GM23338 (cell line): Measurements from ENCODE around the gene INHBB. TPM values are rescaled to one million over a fixed set of nuclear protein-coding genes. Genes with fewer than 3 reads are reported as not detected.
A peak's percentile ranks its signal among the peaks of the same experiment; 100 is the strongest.

Experiments
- ATAC-seq: fragments of 200-7000 bp; cut with Tn5 transposase; 3 replicates; pipeline ENCODE4 v1.9.1; 2020
- DNase-seq: peaks from one replicate; pipeline ENCODE4 v3.0.0-alpha.2; 2015; ENCODE audit warnings: low spot score
- H2AFZ ChIP-seq: fragments of 200-600 bp; sonication (generic); 2 replicates; pipeline ENCODE4 v1.8.0; 2016; ENCODE audit warnings: antibody characterized with exemption, mild to moderate bottlenecking, moderate library complexity
- H3F3A ChIP-seq: fragments of 200-600 bp; sonication (generic); replicated peaks from 2 replicates; pipeline ENCODE4 v1.8.0; 2017; ENCODE audit warnings: antibody characterized with exemption, mixed run types, low read depth
- H3K27ac ChIP-seq: fragments of 200-600 bp; sonication (generic); 2 replicates; pipeline ENCODE4 v1.6.1; 2016; ENCODE audit warnings: low read depth
- H3K27me3 ChIP-seq: fragments of 200-600 bp; sonication (generic); 2 replicates; pipeline ENCODE4 v1.8.0; 2016; ENCODE audit warnings: mild to moderate bottlenecking, mixed run types, moderate library complexity; ENCODE audit not compliant: insufficient read depth
- H3K36me3 ChIP-seq: fragments of 200-600 bp; sonication (generic); 2 replicates; pipeline ENCODE4 v1.8.0; 2016; ENCODE audit warnings: mild to moderate bottlenecking; ENCODE audit not compliant: insufficient read depth
- H3K4me1 ChIP-seq: fragments of 200-600 bp; sonication (generic); 2 replicates; pipeline ENCODE4 v1.8.0; 2016; ENCODE audit warnings: mild to moderate bottlenecking, moderate library complexity; ENCODE audit not compliant: insufficient read depth
- H3K4me2 ChIP-seq: fragments of 200-600 bp; sonication (generic); 2 replicates; pipeline ENCODE4 v1.7.1; 2017; ENCODE audit warnings: mixed run types
- H3K4me3 ChIP-seq: fragments of 200-600 bp; sonication (generic); 2 replicates; pipeline ENCODE4 v1.6.1; 2016; ENCODE audit warnings: mixed run types
- H3K79me2 ChIP-seq: fragments of 200-600 bp; sonication (generic); replicated peaks from 2 replicates; pipeline ENCODE4 v1.8.0; 2017; ENCODE audit warnings: mild to moderate bottlenecking; ENCODE audit not compliant: insufficient read depth
- H3K9me2 ChIP-seq: fragments of 200-600 bp; sonication (generic); 2 replicates; pipeline ENCODE4 v1.8.0; 2017; ENCODE audit not compliant: insufficient read depth
- H4K20me1 ChIP-seq: fragments of 200-600 bp; sonication (generic); replicated peaks from 2 replicates; pipeline ENCODE4 v1.8.0; 2017; ENCODE audit warnings: mild to moderate bottlenecking; ENCODE audit not compliant: insufficient read depth
- H3K27ac Mint-ChIP-seq: 2 replicates; pipeline ENCODE4 v1.8.0; 2020; ENCODE audit warnings: inconsistent platforms, mild to moderate bottlenecking, moderate library complexity, mixed read lengths
- H3K27me3 Mint-ChIP-seq: 3 replicates; pipeline ENCODE4 v1.8.0; 2022; ENCODE audit warnings: low read depth, mild to moderate bottlenecking, moderate library complexity, mixed read lengths, inconsistent platforms; ENCODE audit not compliant: insufficient read depth, poor library complexity
- H3K36me3 Mint-ChIP-seq: 3 replicates; pipeline ENCODE4 v1.8.0; 2021; ENCODE audit warnings: low read depth, mild to moderate bottlenecking, inconsistent platforms, moderate library complexity, mixed read lengths
- H3K4me1 Mint-ChIP-seq: 3 replicates; pipeline ENCODE4 v1.8.0; 2020; ENCODE audit warnings: mild to moderate bottlenecking, inconsistent platforms, mixed read lengths
- H3K4me3 Mint-ChIP-seq: 3 replicates; pipeline ENCODE4 v1.8.0; 2021; ENCODE audit warnings: moderate library complexity, mild to moderate bottlenecking, inconsistent platforms, mixed read lengths
- H3K9me3 Mint-ChIP-seq: 3 replicates; pipeline ENCODE4 v1.8.0; 2020; ENCODE audit warnings: moderate library complexity, mild to moderate bottlenecking, inconsistent platforms, mixed read lengths
- CREB1 ChIP-seq: fragments of 250-450 bp; sonication (Bioruptor Pico); IDR thresholded peaks from 2 replicates; pipeline ENCODE4 v1.5.0; 2020; ENCODE audit warnings: low read depth, mild to moderate bottlenecking, moderate library complexity
- EZH2 ChIP-seq: fragments of 200-600 bp; sonication (generic); IDR thresholded peaks from one replicate; pipeline ENCODE4 v1.8.0; 2017; ENCODE audit warnings: antibody characterized with exemption, mild to moderate bottlenecking, low read depth; ENCODE audit not compliant: unreplicated experiment
- EZH2phosphoT487 ChIP-seq: fragments of 200-600 bp; sonication (generic); IDR thresholded peaks from one replicate; pipeline ENCODE4 v1.8.1; 2018; ENCODE audit warnings: antibody characterized with exemption; ENCODE audit not compliant: unreplicated experiment
- NANOG ChIP-seq: IDR thresholded peaks from 2 replicates; pipeline ENCODE4 v1.6.1; 2016; ENCODE audit warnings: antibody characterized with exemption, borderline replicate concordance
- ZNF114 ChIP-seq: fragments of 250-450 bp; sonication (Bioruptor Pico); IDR thresholded peaks from 2 replicates; pipeline ENCODE4 v1.5.0; 2020; ENCODE audit warnings: mild to moderate bottlenecking, moderate library complexity
- polyA plus RNA-seq: library from polyadenylated mRNA; unstranded; fragments of >200 nt; fragmentation: Nextera tagmentation; extraction: Ambion mirVana; gene quantifications from 2 replicates; pipeline ENCODE4 v1.2.1, GENCODE V29; 2016
- total RNA-seq: library from RNA; depleted of rRNA; stranded (reverse); fragments of >200 nt; shearing (Covaris generic); gene quantifications from 2 replicates; pipeline ENCODE4 v1.2.3, GENCODE V29; 2014
- TF ChIP-seq, protein P1 (sequence below): IDR thresholded peaks from one replicate; pipeline ENCODE4 v1.6.1; 2018; ENCODE audit warnings: antibody characterized with exemption; ENCODE audit not compliant: unreplicated experiment

INHBB gene
- total and polyA plus RNA-seq, 2 experiments from 2014 or later = 0.21 TPM; not detected in 1

- TF ChIP-seq EZH2phosphoT487 = peak; percentile 9
- no peak for TF ChIP-seq ZNF114 (CRISPR knock-in tag)
- no peak for TF ChIP-seq NANOG
- TF ChIP-seq, protein P1, sequence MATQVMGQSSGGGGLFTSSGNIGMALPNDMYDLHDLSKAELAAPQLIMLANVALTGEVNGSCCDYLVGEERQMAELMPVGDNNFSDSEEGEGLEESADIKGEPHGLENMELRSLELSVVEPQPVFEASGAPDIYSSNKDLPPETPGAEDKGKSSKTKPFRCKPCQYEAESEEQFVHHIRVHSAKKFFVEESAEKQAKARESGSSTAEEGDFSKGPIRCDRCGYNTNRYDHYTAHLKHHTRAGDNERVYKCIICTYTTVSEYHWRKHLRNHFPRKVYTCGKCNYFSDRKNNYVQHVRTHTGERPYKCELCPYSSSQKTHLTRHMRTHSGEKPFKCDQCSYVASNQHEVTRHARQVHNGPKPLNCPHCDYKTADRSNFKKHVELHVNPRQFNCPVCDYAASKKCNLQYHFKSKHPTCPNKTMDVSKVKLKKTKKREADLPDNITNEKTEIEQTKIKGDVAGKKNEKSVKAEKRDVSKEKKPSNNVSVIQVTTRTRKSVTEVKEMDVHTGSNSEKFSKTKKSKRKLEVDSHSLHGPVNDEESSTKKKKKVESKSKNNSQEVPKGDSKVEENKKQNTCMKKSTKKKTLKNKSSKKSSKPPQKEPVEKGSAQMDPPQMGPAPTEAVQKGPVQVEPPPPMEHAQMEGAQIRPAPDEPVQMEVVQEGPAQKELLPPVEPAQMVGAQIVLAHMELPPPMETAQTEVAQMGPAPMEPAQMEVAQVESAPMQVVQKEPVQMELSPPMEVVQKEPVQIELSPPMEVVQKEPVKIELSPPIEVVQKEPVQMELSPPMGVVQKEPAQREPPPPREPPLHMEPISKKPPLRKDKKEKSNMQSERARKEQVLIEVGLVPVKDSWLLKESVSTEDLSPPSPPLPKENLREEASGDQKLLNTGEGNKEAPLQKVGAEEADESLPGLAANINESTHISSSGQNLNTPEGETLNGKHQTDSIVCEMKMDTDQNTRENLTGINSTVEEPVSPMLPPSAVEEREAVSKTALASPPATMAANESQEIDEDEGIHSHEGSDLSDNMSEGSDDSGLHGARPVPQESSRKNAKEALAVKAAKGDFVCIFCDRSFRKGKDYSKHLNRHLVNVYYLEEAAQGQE = no peak
These were observed 877 bp downstream of the INHBB start (continued) for GRCh38 chr2:120346667-120347358.

- TF ChIP-seq EZH2 (peak; percentile 28), CREB1 (CRISPR knock-in tag) (no peak)
- TF ChIP-seq, protein P1 = no peak
- Histone ChIP-seq H3F3A (peaks cover 8% of the 10 kb centered on the region; the same call in 1 of the 2 replicates), H3K27ac (no peak overlapping the region), H3K9me2 (no peaks in the 10 kb centered on the region), H3K4me1 (peaks cover 29% of the 10 kb centered on the region), H3K27me3 (peaks cover 91% of the 10 kb centered on the region), H3K4me2 (peak overlapping the region; percentile 82), H2AFZ (peak overlapping the region; percentile 89), H3K36me3 (no peaks in the 10 kb centered on the region), H4K20me1 (0 out of 2 replicates have a peak, but pooled peaks cover 8% of the 10 kb centered on the region), H3K4me3 (peak overlapping the region; percentile 52), H3K79me2 (no peaks in the 10 kb centered on the region)
- peaks cover 33% of the 10 kb centered on the region for H3K4me1 Mint-ChIP-seq
- no peaks in the 10 kb centered on the region for H3K36me3 Mint-ChIP-seq
- no peak overlapping the region for H3K27ac Mint-ChIP-seq
- H3K9me3 Mint-ChIP-seq = no peaks in the 10 kb centered on the region; the same call in 2 of the 3 replicates
- ATAC-seq (peak; percentile 7), DNase-seq (peak; percentile 83)
- H3K4me3 Mint-ChIP-seq = peak overlapping the region; percentile 70
- peaks cover 73% of the 10 kb centered on the region for H3K27me3 Mint-ChIP-seq
These were observed 1.6 kb downstream of the INHBB start for GRCh38 chr2:120347396-120348060.
